H54 (cell line): ENCODE data around the gene LEMD3.

Experiments
- DNase-seq: peaks from one replicate; pipeline ENCODE4 v3.0.0; 2011; ENCODE audit warnings: low spot score, mixed read lengths; ENCODE audit not compliant: insufficient read length
- FAIRE-seq: peaks from 3 replicates; lab custom pipeline; 2011; peaks lifted over from hg19 to GRCh38; lab: Jason Lieb, UNC
- POLR2A ChIP-seq: IDR thresholded peaks from 2 replicates; pipeline ENCODE4 v1.6.1; 2011; ENCODE audit warnings: low read depth, mild to moderate bottlenecking, low read length

LEMD3 gene

DNA sequence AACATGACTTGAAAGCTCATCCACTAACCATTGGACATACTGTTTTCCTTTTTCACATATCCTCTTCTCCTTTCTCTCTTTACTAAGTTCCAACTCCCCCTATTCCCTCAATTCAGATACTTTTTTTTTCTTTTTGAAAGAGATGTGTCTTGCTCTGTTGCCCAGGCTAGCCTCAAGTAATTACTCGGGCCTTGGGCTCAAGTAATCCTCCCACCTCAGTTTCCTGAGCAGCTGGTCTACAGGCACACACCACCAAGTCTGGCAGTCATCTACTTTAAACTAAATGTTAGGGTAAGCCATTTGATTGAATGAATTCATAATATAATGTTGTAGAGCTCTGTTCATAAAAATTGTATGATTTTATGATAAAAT lies 15.5 kb downstream of the LEMD3 start:
- TF ChIP-seq POLR2A, result no peak
- DNase-seq (no peak), FAIRE-seq (no peak)

- TF ChIP-seq POLR2A, result no peak
These were observed 18.3 kb downstream of the LEMD3 start for GRCh38 chr12:65187665-65188064.

DNA sequence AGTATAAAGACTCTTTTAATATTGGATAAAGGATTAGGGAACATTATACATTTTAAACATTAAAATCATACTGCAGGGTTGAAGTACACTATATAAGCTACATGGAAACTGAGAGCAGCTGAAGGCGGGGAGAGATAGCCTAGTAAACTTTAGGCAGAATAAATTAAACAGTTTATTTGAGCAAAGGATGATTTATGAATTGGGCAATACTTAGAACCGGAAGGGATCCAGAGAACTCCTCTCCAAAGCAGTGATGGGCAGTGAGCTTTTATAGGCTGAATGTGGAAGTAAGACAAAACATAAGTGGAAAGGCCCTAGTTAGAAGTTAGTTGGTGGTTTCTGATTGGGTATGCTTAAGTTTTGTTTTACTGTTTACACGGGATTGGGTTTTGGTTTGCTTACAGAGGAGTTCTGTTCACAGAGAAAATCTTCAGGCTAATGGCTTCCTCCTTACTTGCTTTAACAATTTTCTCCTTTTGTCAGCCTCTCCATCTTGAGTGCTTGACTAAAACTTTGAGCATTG lies 18.9 kb downstream of the LEMD3 start:
- FAIRE-seq, result peak; percentile 50
- no peak for TF ChIP-seq POLR2A

More at GRCh38 chr12:65187665-65188064, 18.3 kb downstream of the LEMD3 start:
- DNase-seq, result no peak
- no peak for FAIRE-seq

GRCh38 chr12:65189028-65189718 lies 19.8 kb downstream of the LEMD3 start:
- no peak for DNase-seq
- FAIRE-seq, result peak; percentile 57
- no peak for TF ChIP-seq POLR2A

More for the DNA sequence above, 18.9 kb downstream of the LEMD3 start:
- DNase-seq, result no peak

- TF ChIP-seq POLR2A, result no peak
- FAIRE-seq, result no peak
- DNase-seq, result no peak
These were observed 23.7 kb downstream of the LEMD3 start for GRCh38 chr12:65192963-65193516.

GRCh38 chr12:65194949-65195348 lies 25.6 kb downstream of the LEMD3 start:
- no peak for FAIRE-seq

DNA sequence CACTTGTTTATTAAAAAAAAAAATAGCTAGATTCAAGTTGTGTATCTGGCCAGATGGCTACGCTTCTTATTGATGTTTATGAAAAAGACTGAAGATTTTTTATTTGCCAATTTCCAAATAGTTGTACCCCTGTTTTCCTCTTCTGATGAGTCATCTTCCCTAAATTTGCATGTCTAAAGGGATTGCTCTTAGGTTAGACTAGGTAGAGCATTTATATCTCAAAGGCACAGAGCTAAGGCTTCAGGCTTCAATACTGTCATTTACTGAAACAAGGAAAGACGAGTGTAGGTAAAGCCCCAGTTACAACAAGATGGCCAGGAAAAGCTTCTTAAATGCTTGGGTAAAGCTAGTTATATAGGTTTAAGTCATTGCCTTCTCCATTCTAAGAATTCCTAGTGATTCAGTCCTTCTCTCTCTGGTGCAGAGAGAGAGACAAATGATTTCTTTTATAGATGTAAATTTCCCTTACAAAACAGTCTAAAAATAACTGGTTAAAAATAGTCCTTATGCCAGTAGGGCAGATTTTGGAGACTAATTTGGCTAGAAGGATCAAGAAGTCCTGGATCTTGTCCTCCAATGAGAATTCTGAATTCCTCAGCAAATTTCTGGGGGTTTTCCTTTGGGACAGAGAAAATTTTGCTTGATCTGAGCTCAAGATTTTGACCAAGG lies 26.1 kb downstream of the LEMD3 start:
- FAIRE-seq, result no peak
- no peak for TF ChIP-seq POLR2A
- DNase-seq, result no peak

More at GRCh38 chr12:65194949-65195348, 25.6 kb downstream of the LEMD3 start:
- DNase-seq, result no peak
- TF ChIP-seq POLR2A, result no peak

DNA sequence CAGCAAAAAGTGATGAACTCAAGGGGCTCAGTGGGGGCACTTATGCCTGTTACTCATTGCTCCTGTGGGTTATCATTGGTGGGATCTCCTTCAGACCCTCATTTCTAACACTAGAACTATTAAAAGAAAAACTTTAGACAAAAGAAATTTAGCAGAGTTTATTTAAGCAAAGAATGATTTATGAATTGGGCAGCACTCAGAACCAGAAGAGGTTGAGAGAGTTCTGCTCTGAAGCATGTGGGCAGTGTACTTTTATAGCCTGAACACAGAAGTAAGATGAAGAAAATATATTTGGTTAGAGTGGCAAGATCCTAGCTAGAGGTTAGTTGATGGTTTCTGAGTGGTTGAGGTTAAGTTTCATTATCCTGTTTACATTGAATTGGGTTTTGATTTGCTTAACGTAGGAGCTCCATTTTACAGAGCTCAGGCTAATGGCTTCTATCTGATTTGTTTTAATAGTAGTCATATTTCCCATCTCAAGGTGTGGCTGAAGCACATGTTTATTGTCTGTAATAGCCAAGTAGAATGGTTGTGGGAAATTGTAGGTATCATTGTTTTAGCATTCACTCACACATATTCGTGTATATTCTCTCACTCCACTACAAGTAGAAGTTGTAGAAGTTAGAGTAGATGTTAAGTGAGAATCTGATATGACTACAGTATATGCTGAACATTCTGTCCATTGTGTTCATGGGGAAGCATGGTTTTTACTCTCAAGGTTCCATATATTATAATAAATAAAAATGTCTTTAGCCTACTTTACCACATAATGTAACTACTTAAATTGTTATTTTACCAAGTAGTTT lies 27.6 kb downstream of the LEMD3 start:
- TF ChIP-seq POLR2A, result no peak
- FAIRE-seq (no peak), DNase-seq (no peak)

GRCh38 chr12:65199604-65200003 lies 30.2 kb downstream of the LEMD3 start:
- DNase-seq (no peak), FAIRE-seq (peak; percentile 23)

GRCh38 chr12:65200007-65200665 lies 30.8 kb downstream of the LEMD3 start:
- DNase-seq (no peak), FAIRE-seq (peak; percentile 57)
- no peak for TF ChIP-seq POLR2A

More at GRCh38 chr12:65199604-65200003, 30.2 kb downstream of the LEMD3 start:
- TF ChIP-seq POLR2A, result no peak

DNA sequence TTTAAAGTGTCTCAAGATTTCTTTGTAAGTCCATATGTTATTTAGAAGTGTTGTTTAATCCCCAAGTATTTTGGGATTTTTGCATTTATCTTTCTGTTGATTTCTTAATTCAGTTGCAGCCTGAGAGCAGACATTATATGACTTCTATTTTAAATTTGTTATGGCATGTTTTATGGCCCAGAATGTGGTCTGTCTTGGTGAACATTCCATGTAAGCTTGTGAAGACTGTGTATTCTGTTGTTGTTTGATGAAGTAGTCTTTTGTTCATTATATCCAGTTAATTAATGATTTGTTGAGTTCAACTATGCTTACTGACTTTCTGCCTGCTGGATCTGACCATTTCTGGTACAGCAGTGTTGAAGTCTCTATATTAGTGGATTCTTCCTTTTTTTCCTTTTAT lies 34.0 kb downstream of the LEMD3 start:
- TF ChIP-seq POLR2A, result no peak
- DNase-seq (no peak), FAIRE-seq (peak; percentile 58)

GRCh38 chr12:65204886-65205525 lies 35.6 kb downstream of the LEMD3 start:
- DNase-seq (no peak), FAIRE-seq (no peak)
- no peak for TF ChIP-seq POLR2A
